IPS DF 19.7 (cell line): ENCODE measurements around the gene JMY.

Source experiments
- DNase-seq: peaks from one replicate; pipeline ENCODE4 v3.0.0-alpha.2; 2013; ENCODE audit warnings: low read depth, low spot score

Gene JMY

DNA sequence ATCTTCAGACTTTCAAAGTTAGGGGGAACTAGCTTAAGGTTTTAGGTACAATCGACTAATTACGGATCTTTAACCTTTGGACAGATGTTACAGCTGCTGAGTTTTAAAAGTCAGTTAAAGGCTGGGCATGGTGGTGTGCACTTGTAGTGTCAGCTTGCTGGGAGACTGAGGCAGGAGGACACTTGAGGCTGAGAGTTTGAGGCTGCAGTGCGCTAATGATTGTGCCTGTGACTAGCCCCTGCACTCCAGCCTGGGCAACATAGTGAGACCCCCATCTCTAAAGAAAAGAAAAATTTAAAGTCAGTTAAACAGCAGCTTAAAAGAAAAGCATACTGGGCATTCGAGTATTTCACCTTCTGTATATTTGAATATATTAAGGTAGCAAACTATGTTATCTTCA is 51.4 kb downstream of the JMY start:
- no peak for DNase-seq

DNA sequence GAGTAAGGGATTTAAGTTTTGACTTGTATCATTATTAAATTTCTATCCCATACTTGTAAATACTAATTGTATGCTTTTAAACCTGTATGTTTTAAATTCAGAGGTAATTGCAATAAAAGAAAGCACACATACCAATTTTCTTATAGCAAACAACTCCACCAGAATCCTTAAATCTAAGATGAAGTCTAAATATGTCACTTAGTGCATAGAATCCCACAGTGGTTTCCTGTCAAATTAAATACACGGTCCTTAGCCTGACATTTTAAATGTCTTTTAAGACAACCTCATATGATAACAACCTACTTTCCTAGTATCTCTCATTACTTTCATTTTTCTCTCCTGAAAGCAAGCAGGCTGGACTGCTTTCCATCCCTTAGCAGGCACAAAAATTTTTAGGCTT is 52.0 kb downstream of the JMY start:
- DNase-seq, result no peak

DNA sequence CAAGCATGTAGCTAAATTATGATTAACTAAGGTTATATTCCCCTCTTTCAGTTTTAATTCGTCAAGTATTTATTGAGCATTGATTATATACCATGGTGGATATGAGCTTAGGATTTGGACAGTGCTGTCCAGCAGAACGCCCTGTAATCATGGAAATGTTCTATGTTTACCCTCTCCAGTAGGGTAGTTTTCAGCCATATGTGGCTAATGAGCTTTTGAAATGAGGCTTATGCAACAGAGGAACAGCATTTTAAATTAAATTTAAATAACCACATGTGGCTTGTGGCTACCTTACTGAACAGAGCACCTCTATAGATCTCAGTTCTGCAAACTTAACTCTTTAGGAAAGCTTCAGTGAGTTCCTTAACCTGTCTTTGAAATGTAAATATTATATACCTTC is 59.1 kb downstream of the JMY start:
- DNase-seq, result no peak

- DNase-seq, result no peak
Observed at GRCh38 chr5:79297661-79298060, 61.7 kb downstream of the JMY start.

DNA sequence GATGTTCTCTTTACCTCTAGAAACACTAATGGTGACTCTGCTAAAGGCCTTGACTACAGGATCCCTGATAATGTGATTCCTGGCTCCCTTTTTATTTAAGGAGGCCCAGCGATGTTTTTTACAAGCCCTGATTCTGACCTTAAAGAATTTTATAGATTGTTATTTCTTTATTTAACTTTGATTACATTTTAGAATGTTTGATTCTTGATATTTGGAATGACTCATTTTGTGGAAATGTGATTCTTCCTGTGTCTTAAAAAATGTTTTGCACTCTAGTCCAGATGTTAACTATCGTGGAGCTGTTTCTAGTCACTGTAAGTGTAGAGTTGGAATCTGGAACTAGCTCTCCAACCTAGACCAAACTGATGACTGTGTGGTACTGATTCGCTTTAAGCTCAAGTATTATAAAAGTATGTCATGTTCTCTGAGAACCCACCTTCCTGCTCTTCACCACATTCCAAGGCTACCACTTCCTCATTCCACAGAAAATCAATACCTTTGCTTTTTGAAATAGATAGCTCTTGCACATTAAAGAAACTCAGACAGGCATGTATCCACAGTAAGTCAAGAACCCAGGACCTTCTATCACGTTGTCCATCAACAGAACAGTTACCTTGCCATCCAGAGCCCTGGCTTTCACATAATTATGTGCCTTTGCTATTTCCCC is 65.2 kb downstream of the JMY start:
- DNase-seq, result no peak

GRCh38 chr5:79302454-79302853 is 66.5 kb downstream of the JMY start:
- DNase-seq, result no peak

GRCh38 chr5:79305706-79306105 is 69.8 kb downstream of the JMY start:
- no peak for DNase-seq

DNA sequence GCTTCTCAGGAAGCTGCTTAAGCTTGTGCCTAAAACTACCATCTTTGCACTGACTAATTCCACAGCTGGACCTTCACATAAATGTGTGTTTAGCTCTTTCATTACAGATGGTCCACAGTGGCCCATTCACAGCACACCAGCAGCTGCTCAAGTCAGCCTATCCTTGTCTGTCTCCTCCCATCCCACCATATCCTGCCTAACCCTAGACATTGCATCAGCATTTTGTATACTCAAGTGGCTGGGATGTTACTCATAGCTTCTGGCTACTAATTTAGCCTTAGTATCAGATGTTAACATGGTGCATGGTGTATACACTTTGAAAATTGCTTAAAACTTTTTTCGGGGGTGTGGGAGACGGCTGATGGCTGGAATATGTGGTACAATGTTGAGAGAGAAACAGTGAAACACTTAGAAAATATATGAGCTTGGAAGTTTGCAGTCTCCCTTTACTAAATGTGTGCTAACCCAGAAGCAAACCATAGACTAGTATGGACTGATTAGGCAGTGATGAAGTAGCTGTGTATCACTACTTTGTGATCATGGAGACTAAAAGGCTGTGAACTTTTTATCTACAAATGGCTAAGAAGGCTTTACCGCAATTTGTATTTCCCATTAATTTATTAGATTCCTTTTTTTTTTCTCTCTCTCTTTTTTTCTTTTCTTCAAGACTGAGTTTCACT is 83.1 kb downstream of the JMY start:
- no peak for DNase-seq

DNA sequence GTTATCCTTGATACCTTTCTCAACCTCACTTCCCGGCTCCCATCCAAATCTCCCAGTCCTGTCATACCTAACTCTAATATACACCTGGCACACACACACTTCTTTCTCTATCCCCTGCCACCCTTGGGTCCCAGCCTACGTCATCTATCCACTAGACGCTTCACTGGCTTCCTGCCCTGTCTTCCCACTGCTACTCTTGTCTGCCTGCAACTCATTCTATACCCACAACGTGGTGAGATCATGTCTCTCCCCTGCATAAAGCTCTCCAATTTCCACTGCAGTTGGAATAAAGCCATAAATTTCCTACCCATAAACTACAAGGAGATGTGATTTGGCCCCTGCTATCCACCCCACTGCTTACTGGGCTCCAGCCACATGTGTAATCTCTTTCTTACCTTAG is 93.5 kb downstream of the JMY start:
- DNase-seq, result no peak

DNA sequence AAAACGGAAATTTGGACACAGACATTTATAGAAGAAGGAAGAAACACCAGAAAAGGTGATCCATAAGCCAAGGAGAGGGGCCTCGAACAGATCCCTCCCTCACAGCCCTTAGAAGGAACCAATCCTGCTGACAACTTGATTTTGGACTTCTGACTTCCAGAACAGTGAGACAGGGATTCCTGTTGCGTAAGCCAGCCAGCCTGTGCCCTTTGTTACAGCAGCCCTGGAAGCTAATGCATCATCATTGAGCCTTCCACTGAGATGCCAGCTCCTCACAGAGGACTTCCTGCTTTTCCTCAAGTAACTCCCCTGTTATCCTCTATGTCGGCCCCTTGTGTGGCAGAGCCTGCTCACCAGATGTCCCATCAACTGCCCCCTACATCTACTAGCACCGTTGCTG is 94.1 kb downstream of the JMY start:
- no peak for DNase-seq

GRCh38 chr5:79333852-79334557 is 98.1 kb downstream of the JMY start:
- no peak for DNase-seq

DNA sequence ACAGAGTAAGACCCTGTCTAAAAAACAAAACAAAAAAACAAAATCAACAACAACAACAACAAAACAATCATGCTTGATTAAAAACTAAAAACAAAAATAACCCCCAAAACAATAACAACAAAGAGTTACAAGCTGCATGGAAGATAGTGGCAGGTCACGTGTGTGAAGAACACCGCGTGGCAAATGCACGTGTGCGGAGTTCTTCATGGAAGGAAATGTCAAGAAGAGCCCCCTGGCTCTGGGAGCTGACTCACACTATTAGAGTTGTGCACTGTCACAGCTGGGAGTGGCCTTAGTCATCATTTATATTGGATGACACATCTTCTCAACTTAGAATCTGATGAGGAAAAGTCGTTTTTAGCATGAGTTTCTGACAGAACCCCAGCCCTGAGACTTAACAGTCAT is 110.5 kb downstream of the JMY start:
- no peak for DNase-seq

DNA sequence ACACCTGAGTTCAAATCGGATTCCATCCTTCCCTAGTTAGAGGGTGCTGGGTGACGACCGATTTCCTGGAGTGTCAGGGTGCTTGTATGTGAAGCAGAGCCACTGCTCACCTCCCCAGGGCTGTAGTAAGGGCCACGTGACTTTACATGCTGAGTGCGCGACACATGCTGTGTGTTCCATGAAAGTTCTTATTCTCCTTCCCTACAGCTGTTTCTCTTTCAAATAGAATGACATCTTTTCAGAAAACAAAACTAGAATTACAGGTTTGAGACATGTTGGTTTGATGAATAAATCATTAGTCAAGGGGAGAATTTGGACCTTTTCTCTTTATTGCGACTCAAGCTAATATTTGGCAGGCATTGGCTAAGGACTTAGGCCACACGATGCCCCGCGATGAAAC is 113.1 kb downstream of the JMY start:
- no peak for DNase-seq

GRCh38 chr5:79349881-79350280 is 114.0 kb downstream of the JMY start:
- no peak for DNase-seq

GRCh38 chr5:79357398-79357797 is 121.5 kb downstream of the JMY start:
- no peak for DNase-seq
